IPS-18a (cell line): ENCODE data around the gene CDK5RAP3.
"Not testable (repeated sequence)": the region's sequence is repeated elsewhere in the genome, so short reads cannot be mapped to it uniquely, and the experiment has no call there.

Source experiments
- H3K27ac ChIP-seq: one replicate; pipeline ENCODE4 v1.5.1; 2013; ENCODE audit warnings: low read length
- H3K27me3 ChIP-seq: one replicate; pipeline ENCODE4 v1.6.1; 2013; ENCODE audit warnings: mild to moderate bottlenecking, low read length; ENCODE audit not compliant: control insufficient read depth, insufficient read depth
- H3K36me3 ChIP-seq: one replicate; pipeline ENCODE4 v1.6.1; 2013; ENCODE audit warnings: low read depth, low read length; ENCODE audit not compliant: control insufficient read depth
- H3K4me1 ChIP-seq: one replicate; pipeline ENCODE4 v1.6.1; 2013; ENCODE audit warnings: low read depth, low read length; ENCODE audit not compliant: control insufficient read depth
- H3K4me3 ChIP-seq: one replicate; pipeline ENCODE4 v1.5.1; 2013; ENCODE audit warnings: low read length
- H3K9ac ChIP-seq: one replicate; pipeline ENCODE4 v1.6.1; 2013; ENCODE audit warnings: mild to moderate bottlenecking, low read length, moderate library complexity
- H3K9me3 ChIP-seq: one replicate; pipeline ENCODE4 v1.6.1; 2013; ENCODE audit warnings: low read depth, low read length; ENCODE audit not compliant: control insufficient read depth

Gene CDK5RAP3

GRCh38 chr17:47970725-47971499 lies at the start of gene CDK5RAP3:
Gene CDK5RAP3, plus strand, starts transcription at chr17:47971113. Its CDS starts 34 bp downstream, at chr17:47971147.
- Histone ChIP-seq H3K9ac (peak within 1 kb of the TSS; percentile 48), H3K27me3 (peaks cover 7% of the 10 kb centered on the region), H3K4me1 (peaks cover 4% of the 10 kb centered on the region), H3K27ac (peak within 1 kb of the TSS; percentile 38), H3K9me3 (no peaks in the 10 kb centered on the region), H3K4me3 (peak within 1 kb of the TSS; percentile 76), H3K36me3 (peaks cover 23% of the 10 kb centered on the region)

- Histone ChIP-seq H3K36me3 (peaks cover 22% of the 10 kb centered on the region), H3K4me1 (no peaks in the 10 kb centered on the region), H3K27ac (no peak overlapping the region), H3K27me3 (no peaks in the 10 kb centered on the region), H3K4me3 (no peak overlapping the region), H3K9ac (no peak overlapping the region), H3K9me3 (no peaks in the 10 kb centered on the region)
These were observed 45.9 kb upstream of the CDK5RAP3 start for GRCh38 chr17:47924785-47925677.

- Histone ChIP-seq H3K36me3 (peaks cover 26% of the 10 kb centered on the region), H3K27ac (no peak overlapping the region), H3K27me3 (no peaks in the 10 kb centered on the region), H3K4me3 (no peak overlapping the region), H3K9ac (no peak overlapping the region), H3K9me3 (no peaks in the 10 kb centered on the region), H3K4me1 (no peaks in the 10 kb centered on the region)
These were observed 45.3 kb upstream of the CDK5RAP3 start for GRCh38 chr17:47925678-47925988.

DNA sequence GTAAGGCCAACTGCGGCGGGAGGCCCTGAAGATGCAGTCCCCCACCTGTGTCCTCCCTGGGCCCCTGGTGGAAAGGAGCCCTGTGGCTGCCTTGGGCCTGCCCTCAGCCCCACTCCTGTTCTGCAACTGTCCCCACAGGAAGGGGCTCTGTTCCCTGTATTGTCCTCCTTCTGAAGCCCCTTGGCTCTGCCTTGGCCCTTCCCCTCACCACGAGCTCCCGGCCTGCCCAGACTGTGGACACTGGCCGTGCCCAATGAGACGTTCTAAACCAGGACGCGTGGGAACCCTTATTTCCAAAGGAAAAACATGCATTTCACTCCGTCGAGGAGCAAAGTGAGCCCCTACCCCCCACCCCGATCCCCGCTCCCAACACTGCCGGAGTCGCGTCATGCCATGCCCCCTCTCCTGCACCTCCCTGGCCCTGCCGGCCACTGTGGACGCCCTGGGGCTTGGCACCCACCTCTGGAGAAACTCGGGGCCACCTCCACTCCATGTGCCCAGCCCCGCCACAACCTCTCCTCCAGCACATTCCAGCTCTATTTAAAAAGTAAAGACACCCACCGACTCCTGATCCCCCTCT lies 43.0 kb upstream of the CDK5RAP3 start:
- H3K9ac ChIP-seq, result no peak overlapping the region
- no peaks in the 10 kb centered on the region for H3K9me3 ChIP-seq
- H3K27ac ChIP-seq, result no peak overlapping the region
- no peaks in the 10 kb centered on the region for H3K27me3 ChIP-seq
- H3K4me1 ChIP-seq, result no peaks in the 10 kb centered on the region
- H3K4me3 ChIP-seq, result no peak overlapping the region
- H3K36me3 ChIP-seq, result peaks cover 25% of the 10 kb centered on the region

DNA sequence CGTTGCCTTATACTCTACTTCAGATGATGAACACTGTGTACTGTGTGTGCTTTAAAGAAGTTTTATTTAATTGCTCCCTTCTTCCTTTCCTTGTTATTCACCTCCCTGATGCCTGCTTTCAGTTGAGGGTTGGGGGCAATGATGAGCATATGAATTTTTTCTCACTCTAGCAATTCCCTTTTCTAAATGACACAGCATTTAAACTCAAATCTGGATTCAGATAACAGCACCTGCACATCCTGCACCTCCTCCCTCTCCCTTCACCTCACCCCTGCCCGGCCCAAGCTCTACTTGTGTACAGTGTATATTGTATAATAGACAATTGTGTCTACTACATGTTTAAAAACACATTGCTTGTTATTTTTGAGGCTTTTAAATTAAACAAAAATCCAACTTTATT lies 42.5 kb upstream of the CDK5RAP3 start:
- H3K9me3 ChIP-seq, result no peaks in the 10 kb centered on the region
- H3K4me1 ChIP-seq, result no peaks in the 10 kb centered on the region
- no peak overlapping the region for H3K9ac ChIP-seq
- no peaks in the 10 kb centered on the region for H3K27me3 ChIP-seq
- H3K4me3 ChIP-seq, result no peak overlapping the region
- no peak overlapping the region for H3K27ac ChIP-seq
- peaks cover 20% of the 10 kb centered on the region for H3K36me3 ChIP-seq

DNA sequence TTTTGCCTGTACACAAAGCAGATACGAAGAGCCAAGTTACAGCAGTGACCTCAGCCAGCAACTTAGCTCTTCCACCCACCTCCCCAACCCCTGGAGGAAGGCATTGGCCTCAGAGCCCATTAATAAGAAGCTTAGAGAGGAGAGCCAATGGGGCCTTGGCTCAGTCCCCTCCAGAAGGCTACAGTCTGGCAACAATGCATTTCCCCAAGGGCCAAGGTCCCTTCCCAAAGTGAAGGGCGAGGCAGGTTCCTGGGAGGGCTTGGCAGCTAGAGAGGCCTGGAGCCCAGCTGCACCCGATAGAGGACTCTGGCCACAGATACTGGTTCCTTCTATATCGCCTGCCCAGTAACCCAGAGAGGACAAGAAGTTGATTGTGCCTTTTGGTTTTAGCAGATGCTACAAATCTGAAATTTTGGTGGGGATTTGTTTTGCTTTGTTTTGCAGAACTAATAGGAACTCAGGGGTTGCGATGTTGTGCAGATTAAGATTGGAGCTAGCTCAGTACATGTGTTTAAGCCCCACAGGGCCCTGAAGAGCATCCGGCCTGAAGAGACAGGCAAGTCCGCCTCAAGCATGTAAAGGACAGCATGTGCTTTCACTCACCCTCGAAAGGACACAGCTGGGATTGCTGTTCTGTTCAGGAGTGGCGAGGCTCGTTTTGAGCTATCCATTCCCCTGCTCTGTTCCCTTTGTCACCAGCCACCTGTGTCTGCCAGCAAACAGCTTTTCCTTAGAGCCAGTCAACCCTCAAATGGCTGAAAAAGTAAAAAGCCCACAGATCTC lies 41.5 kb upstream of the CDK5RAP3 start:
- Histone ChIP-seq H3K9me3 (no peaks in the 10 kb centered on the region), H3K4me3 (no peak overlapping the region), H3K4me1 (no peaks in the 10 kb centered on the region), H3K27me3 (no peaks in the 10 kb centered on the region), H3K9ac (no peak overlapping the region), H3K27ac (no peak overlapping the region), H3K36me3 (peaks cover 17% of the 10 kb centered on the region)

DNA sequence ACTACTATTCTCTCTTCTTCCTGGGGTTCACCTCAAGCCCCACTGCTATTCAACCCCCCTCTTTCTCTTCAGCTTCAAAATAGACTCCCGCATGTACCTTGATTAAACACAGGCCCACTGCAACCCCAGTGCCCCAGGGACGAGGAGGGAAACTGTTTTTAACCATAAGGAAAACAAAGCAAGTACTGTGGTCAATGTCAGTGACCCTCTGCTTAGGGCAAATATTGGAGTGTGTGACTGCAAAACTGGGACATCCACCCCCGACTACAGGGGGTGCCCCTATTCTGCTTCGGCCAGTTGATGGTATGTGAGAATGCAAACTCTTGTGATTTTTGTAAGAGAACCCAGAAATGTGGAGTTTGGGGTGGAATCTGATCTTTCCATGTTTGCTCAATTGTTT lies 39.1 kb upstream of the CDK5RAP3 start:
- Histone ChIP-seq H3K9ac (no peak overlapping the region), H3K27ac (no peak overlapping the region), H3K9me3 (no peaks in the 10 kb centered on the region), H3K4me3 (no peak overlapping the region), H3K36me3 (peaks cover 4% of the 10 kb centered on the region), H3K27me3 (no peaks in the 10 kb centered on the region), H3K4me1 (no peaks in the 10 kb centered on the region)

- H3K9ac ChIP-seq, result no peak overlapping the region
- H3K4me1 ChIP-seq, result no peaks in the 10 kb centered on the region
- no peaks in the 10 kb centered on the region for H3K27me3 ChIP-seq
- H3K4me3 ChIP-seq, result no peak overlapping the region
- H3K36me3 ChIP-seq, result peaks cover 3% of the 10 kb centered on the region
- no peak overlapping the region for H3K27ac ChIP-seq
- H3K9me3 ChIP-seq, result no peaks in the 10 kb centered on the region
These were observed 36.1 kb upstream of the CDK5RAP3 start for GRCh38 chr17:47934856-47935255.

GRCh38 chr17:47935468-47935867 lies 35.4 kb upstream of the CDK5RAP3 start:
- not testable (repeated sequence) for H3K9ac ChIP-seq, H3K9me3 ChIP-seq, H3K4me3 ChIP-seq, H3K27me3 ChIP-seq, H3K4me1 ChIP-seq, H3K27ac ChIP-seq, H3K36me3 ChIP-seq

GRCh38 chr17:47935961-47936360 lies 35.0 kb upstream of the CDK5RAP3 start:
- Histone ChIP-seq H3K27me3 (peaks cover 11% of the 10 kb centered on the region), H3K4me1 (no peaks in the 10 kb centered on the region), H3K36me3 (no peaks in the 10 kb centered on the region), H3K27ac (no peak overlapping the region), H3K9me3 (no peaks in the 10 kb centered on the region), H3K4me3 (no peak overlapping the region), H3K9ac (no peak overlapping the region)

- Histone ChIP-seq H3K36me3 (no peaks in the 10 kb centered on the region), H3K27ac (no peak overlapping the region), H3K9me3 (no peaks in the 10 kb centered on the region), H3K27me3 (peaks cover 19% of the 10 kb centered on the region), H3K4me3 (no peak overlapping the region), H3K4me1 (no peaks in the 10 kb centered on the region), H3K9ac (no peak overlapping the region)
These were observed 33.0 kb upstream of the CDK5RAP3 start for GRCh38 chr17:47937941-47938340.
